HepG2 (cell line): Measurements from ENCODE around the gene PIEZO1. TPM values are rescaled to one million over a fixed set of nuclear protein-coding genes. Genes with fewer than 3 reads are reported as not detected.

Experiments
- CAMTA2 ChIP-seq: sonication (generic); formaldehyde crosslinking; IDR thresholded peaks from 2 replicates; pipeline ENCODE4 v1.4.0; 2020; ENCODE audit warnings: mild to moderate bottlenecking, missing genetic modification reagents, borderline replicate concordance
- CTCF ChIP-seq: sonication (generic); formaldehyde crosslinking; IDR thresholded peaks from 2 replicates; pipeline ENCODE4 v1.5.0; 2020; ENCODE audit warnings: mild to moderate bottlenecking, missing genetic modification reagents, moderate library complexity
- ELF1 ChIP-seq: sonication (generic); formaldehyde crosslinking; IDR thresholded peaks from 2 replicates; pipeline ENCODE4 v1.4.0; 2020; ENCODE audit warnings: missing genetic modification reagents
- KLF11 ChIP-seq: IDR thresholded peaks from 2 replicates; pipeline ENCODE4 v1.6.1; 2016; ENCODE audit warnings: missing compliant biosample characterization
- TCF12 ChIP-seq, 2 experiments: fragments of 450-650 bp in 1 of 2; sonication (generic) in 1 of 2; formaldehyde crosslinking in 1 of 2; IDR thresholded peaks; 2 replicates each; pipeline versions ENCODE4 v1.6.1 to v1.8.0; 2017 to 2022; ENCODE audit warnings: antibody characterized with exemption in 1 of 2, mild to moderate bottlenecking in 1 of 2, missing genetic modification reagents in 1 of 2, moderate library complexity in 1 of 2
- TRIM24 ChIP-seq: sonication (generic); formaldehyde crosslinking; IDR thresholded peaks from 2 replicates; pipeline ENCODE4 v1.8.0; 2022; ENCODE audit warnings: mild to moderate bottlenecking, missing genetic modification reagents
- ZFP82 ChIP-seq: sonication (generic); formaldehyde crosslinking; IDR thresholded peaks from 2 replicates; pipeline ENCODE4 v1.5.1; 2020; ENCODE audit warnings: mild to moderate bottlenecking, missing genetic modification reagents, borderline replicate concordance
- ZNF296 ChIP-seq: sonication (generic); formaldehyde crosslinking; conservative IDR thresholded peaks from 2 replicates; pipeline ENCODE4 v1.5.0; 2020; ENCODE audit warnings: mild to moderate bottlenecking, missing genetic modification reagents
- ZNF576 ChIP-seq: sonication (generic); formaldehyde crosslinking; IDR thresholded peaks from 2 replicates; pipeline ENCODE4 v1.4.0; 2020; ENCODE audit warnings: mild to moderate bottlenecking, missing genetic modification reagents
- ZNF614 ChIP-seq: IDR thresholded peaks from 2 replicates; pipeline ENCODE4 v1.6.1; 2018; ENCODE audit warnings: missing biosample characterization, missing genetic modification reagents, inconsistent platforms, borderline replicate concordance
- ZNF703 ChIP-seq: sonication (generic); formaldehyde crosslinking; IDR thresholded peaks from 2 replicates; pipeline ENCODE4 v1.5.1; 2020; ENCODE audit warnings: missing genetic modification reagents, mild to moderate bottlenecking, moderate library complexity, borderline replicate concordance
- polyA plus RNA-seq, 8 experiments: library from polyadenylated mRNA; depleted of rRNA in 3 of 8; stranded (reverse) in 7 of 8; unstranded in 1 of 8; fragments of >200 nt; fragmentation: Illumina TruSeq in 4 of 8; extraction: Trizol in 4 of 8; gene quantifications; 2 replicates each; pipeline versions ENCODE4 v1.2.1 to v1.2.3, GENCODE V29; 2011 to 2016; ENCODE audit warnings: low read depth in 4 of 8, missing spikeins in 1 of 8, mixed read lengths in 1 of 8; ENCODE audit not compliant: insufficient read depth in 1 of 8
- total RNA-seq, 5 experiments: library from RNA; depleted of rRNA; stranded (reverse); fragments of >200 nt; fragmentation: Illumina TruSeq; extraction: Trizol; gene quantifications; 2 replicates each; pipeline ENCODE4 v1.2.3, GENCODE V29; 2016; ENCODE audit warnings: low read depth in 1 of 5
- TF ChIP-seq, protein P1 (sequence below): sonication (generic); formaldehyde crosslinking; IDR thresholded peaks from 2 replicates; pipeline ENCODE4 v1.4.0; 2020; ENCODE audit warnings: low read depth, mild to moderate bottlenecking, missing genetic modification reagents
- TF ChIP-seq, protein P2 (sequence below): sonication (generic); formaldehyde crosslinking; IDR thresholded peaks from 2 replicates; pipeline ENCODE4 v1.8.1; 2023; ENCODE audit warnings: missing genetic modification reagents, mild to moderate bottlenecking, borderline replicate concordance
- TF ChIP-seq, protein P3 (sequence below): IDR thresholded peaks from 2 replicates; pipeline ENCODE4 v1.6.1; 2016; ENCODE audit warnings: missing biosample characterization, missing genetic modification reagents, low read depth
- TF ChIP-seq, protein P4 (sequence below): sonication (generic); formaldehyde crosslinking; IDR thresholded peaks from 2 replicates; pipeline ENCODE4 v1.8.1; 2023; ENCODE audit warnings: mild to moderate bottlenecking, moderate library complexity, missing genetic modification reagents
- TF ChIP-seq, protein P5 (sequence below): fragments of 450-650 bp; IDR thresholded peaks from 2 replicates; pipeline ENCODE4 v1.6.1; 2017; ENCODE audit warnings: mild to moderate bottlenecking

PIEZO1 gene
- total and polyA plus RNA-seq, 2 of the 13 experiments (the other 11 are each of a cell fraction or from before 2014, with no cell fraction given) = 67.9 to 85.0 TPM

DNA sequence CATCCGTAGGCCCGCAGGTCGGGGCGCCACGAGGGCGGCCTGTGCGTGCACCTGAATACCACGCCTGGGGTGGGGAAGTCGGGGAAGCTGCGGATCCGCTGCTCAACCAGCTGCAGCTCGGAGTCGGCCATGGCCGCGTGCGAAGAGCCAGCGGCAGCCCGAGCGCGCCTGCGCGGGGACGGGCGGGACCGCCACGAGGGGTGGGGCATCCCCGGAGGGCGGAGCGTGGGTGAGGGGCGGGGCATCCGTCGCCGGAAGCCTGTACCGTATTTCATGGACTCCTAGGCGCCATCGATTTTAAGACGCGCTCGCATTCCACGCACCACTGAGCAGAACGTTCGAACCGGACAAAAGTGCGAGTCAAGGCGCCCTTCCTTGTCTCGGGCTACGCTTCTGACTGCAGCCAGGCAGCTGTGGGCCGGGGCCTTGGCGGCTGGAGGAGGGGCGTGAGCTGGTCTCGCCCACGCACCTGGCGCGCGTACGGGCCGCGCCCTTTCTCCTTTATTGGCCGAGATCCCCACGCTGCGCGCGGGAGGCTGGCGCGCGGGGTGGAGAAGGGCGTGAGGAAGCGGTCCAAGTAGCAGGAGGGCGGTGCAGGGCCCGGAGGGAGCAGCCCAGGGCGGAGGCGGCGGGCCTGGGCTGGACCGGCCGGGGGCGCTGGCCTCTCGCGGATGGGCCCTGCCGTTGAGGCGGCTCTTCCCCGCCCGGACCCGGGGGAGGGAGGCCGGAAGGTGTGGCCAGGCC, 26.9 kb upstream of the PIEZO1 start, which contains the start of gene APRT (continued):
- TF ChIP-seq CAMTA2 (CRISPR knock-in tag) (peak; percentile 87), ZNF703 (CRISPR knock-in tag) (no peak), ZNF576 (CRISPR knock-in tag) (peak; percentile 2), KLF11 (CRISPR knock-in tag) (no peak; the same call in 1 of the 2 replicates), TRIM24 (no peak), ZNF296 (CRISPR knock-in tag) (peak; percentile 78; the same call in 1 of the 2 replicates), ZNF614 (CRISPR knock-in tag) (peak; percentile 80), ELF1 (CRISPR knock-in tag) (no peak), CTCF (CRISPR knock-in tag) (peak; percentile 55), TCF12 (IDR thresholded peaks at IDR 0.05) (no peak), TCF12 (CRISPR knock-in tag; IDR thresholded peaks at IDR 0.05) (peak; percentile 94), ZFP82 (CRISPR knock-in tag) (peak; percentile 67)
- TF ChIP-seq, protein P1, sequence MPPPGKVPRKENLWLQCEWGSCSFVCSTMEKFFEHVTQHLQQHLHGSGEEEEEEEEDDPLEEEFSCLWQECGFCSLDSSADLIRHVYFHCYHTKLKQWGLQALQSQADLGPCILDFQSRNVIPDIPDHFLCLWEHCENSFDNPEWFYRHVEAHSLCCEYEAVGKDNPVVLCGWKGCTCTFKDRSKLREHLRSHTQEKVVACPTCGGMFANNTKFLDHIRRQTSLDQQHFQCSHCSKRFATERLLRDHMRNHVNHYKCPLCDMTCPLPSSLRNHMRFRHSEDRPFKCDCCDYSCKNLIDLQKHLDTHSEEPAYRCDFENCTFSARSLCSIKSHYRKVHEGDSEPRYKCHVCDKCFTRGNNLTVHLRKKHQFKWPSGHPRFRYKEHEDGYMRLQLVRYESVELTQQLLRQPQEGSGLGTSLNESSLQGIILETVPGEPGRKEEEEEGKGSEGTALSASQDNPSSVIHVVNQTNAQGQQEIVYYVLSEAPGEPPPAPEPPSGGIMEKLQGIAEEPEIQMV (CRISPR knock-in tag) = peak; percentile 63
- TF ChIP-seq, protein P2, sequence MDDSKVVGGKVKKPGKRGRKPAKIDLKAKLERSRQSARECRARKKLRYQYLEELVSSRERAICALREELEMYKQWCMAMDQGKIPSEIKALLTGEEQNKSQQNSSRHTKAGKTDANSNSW (CRISPR knock-in tag) = peak; percentile 72; the same call in 1 of the 2 replicates
- TF ChIP-seq, protein P3, sequence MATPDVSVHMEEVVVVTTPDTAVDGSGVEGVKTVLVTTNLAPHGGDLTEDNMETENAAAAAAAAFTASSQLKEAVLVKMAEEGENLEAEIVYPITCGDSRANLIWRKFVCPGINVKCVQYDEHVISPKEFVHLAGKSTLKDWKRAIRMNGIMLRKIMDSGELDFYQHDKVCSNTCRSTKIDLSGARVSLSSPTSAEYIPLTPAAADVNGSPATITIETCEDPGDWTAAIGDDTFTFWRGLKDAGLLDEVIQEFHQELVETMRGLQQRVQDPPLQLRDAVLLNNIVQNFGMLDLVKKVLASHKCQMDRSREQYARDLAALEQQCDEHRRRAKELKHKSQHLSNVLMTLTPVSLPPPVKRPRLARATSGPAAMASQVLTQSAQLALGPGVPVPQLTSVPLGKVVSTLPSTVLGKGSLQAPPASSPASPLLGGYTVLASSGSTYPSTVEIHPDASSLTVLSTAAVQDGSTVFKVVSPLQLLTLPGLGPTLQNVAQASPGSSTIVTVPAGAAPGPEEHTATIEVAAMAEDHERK (CRISPR knock-in tag) = no peak
- TF ChIP-seq, protein P4, sequence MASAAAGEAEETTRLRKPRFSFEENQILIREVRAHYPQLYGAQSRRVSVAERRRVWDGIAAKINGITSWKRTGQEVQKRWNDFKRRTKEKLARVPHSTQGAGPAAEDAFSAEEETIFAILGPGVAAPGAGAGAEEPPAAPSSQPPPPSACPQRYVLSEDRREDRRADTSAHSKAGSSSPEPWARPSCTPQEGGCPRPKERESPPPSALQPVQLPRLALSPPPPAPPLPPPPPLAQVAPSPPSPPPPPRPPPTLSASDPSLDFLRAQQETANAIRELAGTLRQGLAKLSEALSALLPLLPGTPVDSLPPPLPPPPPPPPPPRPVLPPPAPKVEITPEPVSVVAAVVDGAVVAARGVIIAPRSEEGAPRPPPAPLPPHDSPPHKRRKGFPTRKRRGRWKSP = peak; percentile 92
- TF ChIP-seq, protein P5, sequence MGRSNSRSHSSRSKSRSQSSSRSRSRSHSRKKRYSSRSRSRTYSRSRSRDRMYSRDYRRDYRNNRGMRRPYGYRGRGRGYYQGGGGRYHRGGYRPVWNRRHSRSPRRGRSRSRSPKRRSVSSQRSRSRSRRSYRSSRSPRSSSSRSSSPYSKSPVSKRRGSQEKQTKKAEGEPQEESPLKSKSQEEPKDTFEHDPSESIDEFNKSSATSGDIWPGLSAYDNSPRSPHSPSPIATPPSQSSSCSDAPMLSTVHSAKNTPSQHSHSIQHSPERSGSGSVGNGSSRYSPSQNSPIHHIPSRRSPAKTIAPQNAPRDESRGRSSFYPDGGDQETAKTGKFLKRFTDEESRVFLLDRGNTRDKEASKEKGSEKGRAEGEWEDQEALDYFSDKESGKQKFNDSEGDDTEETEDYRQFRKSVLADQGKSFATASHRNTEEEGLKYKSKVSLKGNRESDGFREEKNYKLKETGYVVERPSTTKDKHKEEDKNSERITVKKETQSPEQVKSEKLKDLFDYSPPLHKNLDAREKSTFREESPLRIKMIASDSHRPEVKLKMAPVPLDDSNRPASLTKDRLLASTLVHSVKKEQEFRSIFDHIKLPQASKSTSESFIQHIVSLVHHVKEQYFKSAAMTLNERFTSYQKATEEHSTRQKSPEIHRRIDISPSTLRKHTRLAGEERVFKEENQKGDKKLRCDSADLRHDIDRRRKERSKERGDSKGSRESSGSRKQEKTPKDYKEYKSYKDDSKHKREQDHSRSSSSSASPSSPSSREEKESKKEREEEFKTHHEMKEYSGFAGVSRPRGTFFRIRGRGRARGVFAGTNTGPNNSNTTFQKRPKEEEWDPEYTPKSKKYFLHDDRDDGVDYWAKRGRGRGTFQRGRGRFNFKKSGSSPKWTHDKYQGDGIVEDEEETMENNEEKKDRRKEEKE = no peak
